ENCODE data around the gene ZCCHC14. TPM values are rescaled to one million over a fixed set of nuclear protein-coding genes. Genes with fewer than 3 reads are reported as not detected.
A peak's percentile ranks its signal among the peaks of the same experiment; 100 is the strongest.

The ZCCHC14 gene
- total RNA-seq, 1 experiment from 2014 or later, result 37.8 TPM

DNA sequence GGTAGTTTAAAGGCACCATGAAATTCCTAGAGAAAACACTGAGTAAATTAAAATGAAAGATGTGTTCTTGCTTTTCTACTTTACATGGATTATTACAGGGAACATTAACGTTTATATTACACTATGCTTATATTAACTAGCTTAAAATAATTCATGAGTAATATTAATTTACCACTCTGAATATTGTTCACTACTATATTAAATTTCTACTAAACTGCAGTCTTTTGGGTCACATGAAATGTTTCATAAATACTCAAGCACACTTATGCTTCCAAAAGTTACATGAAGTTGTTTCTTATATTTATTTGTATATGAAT lies 104.0 kb downstream of the ZCCHC14 start:
- Histone ChIP-seq H3K9me3 (ENCODE audit: control insufficient read depth in 1 of 2, insufficient read depth in 1 of 2, low read depth in 1 of 2, low read length in 2 of 2) (no peaks in the 10 kb centered on the region), H3K4me2 (ENCODE audit: low read length) (peak overlapping the region; percentile 54), H3K4me1 (ENCODE audit: control insufficient read depth in 1 of 2, insufficient read depth in 2 of 2, low read length in 2 of 2) (peaks cover 43 to 58% of the 10 kb centered on the region in 2 experiments), H3K36me3 (ENCODE audit: control insufficient read depth in 1 of 2, insufficient read depth in 2 of 2, low read length in 2 of 2) (no peaks in the 10 kb centered on the region), H3K4me3 (replicated peaks in 1 of 2; ENCODE audit: low read depth in 1 of 2, low read length in 2 of 2) (no peak overlapping the region; a peak in 1 of 4 replicates), H3K9me2 (ENCODE audit: insufficient read depth) (no peaks in the 10 kb centered on the region), H3K79me2 (ENCODE audit: insufficient read depth, low read length) (peaks cover 9% of the 10 kb centered on the region; the same call in 1 of the 2 replicates), H4K20me1 (ENCODE audit: insufficient read depth) (no peaks in the 10 kb centered on the region), H3K27me3 (ENCODE audit: insufficient read depth, low read length) (no peaks in the 10 kb centered on the region), H3K9ac (ENCODE audit: low read length) (peak overlapping the region; percentile 4; the same call in 1 of the 2 replicates), H3K27ac (ENCODE audit: low read depth, low read length) (peak overlapping the region; percentile 47; the same call in 1 of the 2 replicates), H2AFZ (ENCODE audit: low read depth, low read length, poor library complexity, severe bottlenecking) (peak overlapping the region; percentile 20)
- no TSS peak for BruUV-seq (replicated peaks)
- CTCF ChIA-PET, result interaction anchor here (0.5 to 2.1 kb wide), 4 partner anchors 56 to 293 kb away, joined by 3 to 10 read pairs (median 4); no protein-coding TSS in a partner anchor
- no peak for TF ChIP-seq ELF1 (IDR thresholded peaks at IDR 0.05; ENCODE audit: borderline replicate concordance, low read depth)
- no peak for TF ChIP-seq YY1 (IDR thresholded peaks at IDR 0.05; ENCODE audit: extremely low read depth, insufficient replicate concordance, low read depth, low read length)
- no peak for TF ChIP-seq POLR2AphosphoS5 (IDR thresholded peaks at IDR 0.05; ENCODE audit: low read depth, low read length)
- no peak for TF ChIP-seq POLR2A (IDR thresholded peaks at IDR 0.05; ENCODE audit: borderline replicate concordance, extremely low read depth, insufficient read depth, insufficient read length)
- no peak for TF ChIP-seq TCF7L2 (IDR thresholded peaks at IDR 0.05; ENCODE audit: borderline replicate concordance, extremely low read depth, insufficient read depth, insufficient read length)
- no peak for TF ChIP-seq EZH2 (IDR thresholded peaks at IDR 0.05)
- no peak for TF ChIP-seq JUND (IDR thresholded peaks at IDR 0.05)
- DNase-seq (ENCODE audit: low read depth, low spot score) (no peak), ATAC-seq (no peak)
- RAD21 ChIA-PET (ENCODE audit: low non-redundant PET in 1 of 2, low total read pairs in 2 of 2, uncharacterized antibody in 2 of 2, unreplicated experiment in 2 of 2), result interaction anchor here in 1 of 2 experiments (1.0 kb wide), 1 partner anchor 247 kb away, joined by 6 read pairs; no protein-coding TSS in a partner anchor
- POLR2A ChIA-PET, result interaction anchor here (1.0 to 3.4 kb wide), 7 partner anchors 10 to 562 kb away, joined by 3 to 15 read pairs (median 6); partner anchors contain the start of genes BANP and C16orf95
- intact Hi-C loops (cut with micrococcal nuclease), result loop anchor here (5.0 kb wide), 1 partner anchor 826 kb away; no protein-coding TSS in a partner anchor

Measured in HCT116 (cell line).